ENCODE data around the gene RANBP10.
"Not testable (repeated sequence)": the region's sequence is repeated elsewhere in the genome, so short reads cannot be mapped to it uniquely, and the experiment has no call there.

RANBP10 gene

GRCh38 chr16:67703626-67704025 is 102.7 kb downstream of the RANBP10 start:
- Histone ChIP-seq H3K4me2 (ENCODE audit: low read length) (no peak overlapping the region), H3K9ac (ENCODE audit: low read depth, low read length) (no peak overlapping the region), H3K36me3 (ENCODE audit: insufficient read depth, low read length) (no peaks in the 10 kb centered on the region), H3K4me3 (ENCODE audit: low read length) (no peak overlapping the region), H3K27me3 (ENCODE audit: control insufficient read depth, insufficient read depth, low read length) (no peaks in the 10 kb centered on the region), H3K4me1 (ENCODE audit: control insufficient read depth, insufficient read depth, low read length) (peaks cover 6% of the 10 kb centered on the region), H3K9me3 (replicated peaks; ENCODE audit: low read length) (no peaks in the 10 kb centered on the region)

GRCh38 chr16:67702130-67702529 is 104.2 kb downstream of the RANBP10 start:
- Histone ChIP-seq H3K27me3 (ENCODE audit: control insufficient read depth, insufficient read depth, low read length) (no peaks in the 10 kb centered on the region), H3K4me3 (ENCODE audit: low read length) (no peak overlapping the region), H3K4me2 (ENCODE audit: low read length) (no peak overlapping the region), H3K9me3 (replicated peaks; ENCODE audit: low read length) (no peaks in the 10 kb centered on the region), H3K36me3 (ENCODE audit: insufficient read depth, low read length) (peaks cover 5% of the 10 kb centered on the region), H3K9ac (ENCODE audit: low read depth, low read length) (no peak overlapping the region), H3K4me1 (ENCODE audit: control insufficient read depth, insufficient read depth, low read length) (no peaks in the 10 kb centered on the region)

GRCh38 chr16:67701420-67701819 is 104.9 kb downstream of the RANBP10 start:
- peaks cover 5% of the 10 kb centered on the region for H3K36me3 ChIP-seq (ENCODE audit: insufficient read depth, low read length)
- H3K4me1 ChIP-seq (ENCODE audit: control insufficient read depth, insufficient read depth, low read length) = no peaks in the 10 kb centered on the region
- no peaks in the 10 kb centered on the region for H3K27me3 ChIP-seq (ENCODE audit: control insufficient read depth, insufficient read depth, low read length)
- H3K4me2 ChIP-seq (ENCODE audit: low read length) = no peak overlapping the region
- H3K4me3 ChIP-seq (ENCODE audit: low read length) = no peak overlapping the region
- no peaks in the 10 kb centered on the region for H3K9me3 ChIP-seq (replicated peaks; ENCODE audit: low read length)
- no peak overlapping the region for H3K9ac ChIP-seq (ENCODE audit: low read depth, low read length)

GRCh38 chr16:67699265-67699664 is 107.1 kb downstream of the RANBP10 start:
- no peak overlapping the region for H3K9ac ChIP-seq (ENCODE audit: low read depth, low read length)
- no peaks in the 10 kb centered on the region for H3K27me3 ChIP-seq (ENCODE audit: control insufficient read depth, insufficient read depth, low read length)
- no peaks in the 10 kb centered on the region for H3K9me3 ChIP-seq (replicated peaks; ENCODE audit: low read length)
- H3K36me3 ChIP-seq (ENCODE audit: insufficient read depth, low read length) = peaks cover 5% of the 10 kb centered on the region
- no peak overlapping the region for H3K4me3 ChIP-seq (ENCODE audit: low read length)
- no peaks in the 10 kb centered on the region for H3K4me1 ChIP-seq (ENCODE audit: control insufficient read depth, insufficient read depth, low read length)
- no peak overlapping the region for H3K4me2 ChIP-seq (ENCODE audit: low read length)

GRCh38 chr16:67697422-67698185 is 108.8 kb downstream of the RANBP10 start:
- Histone ChIP-seq H3K9ac (ENCODE audit: low read depth, low read length) (no peak overlapping the region), H3K27me3 (ENCODE audit: control insufficient read depth, insufficient read depth, low read length) (no peaks in the 10 kb centered on the region), H3K4me1 (ENCODE audit: control insufficient read depth, insufficient read depth, low read length) (no peaks in the 10 kb centered on the region), H3K9me3 (replicated peaks; ENCODE audit: low read length) (no peaks in the 10 kb centered on the region), H3K4me3 (ENCODE audit: low read length) (no peak overlapping the region), H3K4me2 (ENCODE audit: low read length) (no peak overlapping the region), H3K36me3 (ENCODE audit: insufficient read depth, low read length) (peaks cover 5% of the 10 kb centered on the region)

- peaks cover 5% of the 10 kb centered on the region for H3K36me3 ChIP-seq (ENCODE audit: insufficient read depth, low read length)
- no peaks in the 10 kb centered on the region for H3K27me3 ChIP-seq (ENCODE audit: control insufficient read depth, insufficient read depth, low read length)
- no peak overlapping the region for H3K9ac ChIP-seq (ENCODE audit: low read depth, low read length)
- no peak overlapping the region for H3K4me3 ChIP-seq (ENCODE audit: low read length)
- no peaks in the 10 kb centered on the region for H3K4me1 ChIP-seq (ENCODE audit: control insufficient read depth, insufficient read depth, low read length)
- no peaks in the 10 kb centered on the region for H3K9me3 ChIP-seq (replicated peaks; ENCODE audit: low read length)
- no peak overlapping the region for H3K4me2 ChIP-seq (ENCODE audit: low read length)
Measured at GRCh38 chr16:67694611-67695010, 111.7 kb downstream of the RANBP10 start.

- not testable (repeated sequence) for H3K9me3 ChIP-seq (replicated peaks; ENCODE audit: low read length); H3K27me3 ChIP-seq (ENCODE audit: control insufficient read depth, insufficient read depth, low read length); H3K4me3 ChIP-seq (ENCODE audit: low read length); H3K36me3 ChIP-seq (ENCODE audit: insufficient read depth, low read length); H3K9ac ChIP-seq (ENCODE audit: low read depth, low read length); H3K4me2 ChIP-seq (ENCODE audit: low read length); H3K4me1 ChIP-seq (ENCODE audit: control insufficient read depth, insufficient read depth, low read length)
Measured at GRCh38 chr16:67693517-67694285, 112.7 kb downstream of the RANBP10 start.

GRCh38 chr16:67685388-67686112 is 120.8 kb downstream of the RANBP10 start:
- Histone ChIP-seq H3K4me1 (ENCODE audit: control insufficient read depth, insufficient read depth, low read length) (no peaks in the 10 kb centered on the region), H3K4me2 (ENCODE audit: low read length) (no peak overlapping the region), H3K36me3 (ENCODE audit: insufficient read depth, low read length) (peaks cover 21% of the 10 kb centered on the region), H3K9me3 (replicated peaks; ENCODE audit: low read length) (no peaks in the 10 kb centered on the region), H3K9ac (ENCODE audit: low read depth, low read length) (no peak overlapping the region), H3K27me3 (ENCODE audit: control insufficient read depth, insufficient read depth, low read length) (no peaks in the 10 kb centered on the region), H3K4me3 (ENCODE audit: low read length) (no peak overlapping the region)

- no peaks in the 10 kb centered on the region for H3K9me3 ChIP-seq (replicated peaks; ENCODE audit: low read length)
- no peak overlapping the region for H3K9ac ChIP-seq (ENCODE audit: low read depth, low read length)
- H3K4me1 ChIP-seq (ENCODE audit: control insufficient read depth, insufficient read depth, low read length) = no peaks in the 10 kb centered on the region
- no peak overlapping the region for H3K4me2 ChIP-seq (ENCODE audit: low read length)
- no peaks in the 10 kb centered on the region for H3K27me3 ChIP-seq (ENCODE audit: control insufficient read depth, insufficient read depth, low read length)
- no peak overlapping the region for H3K4me3 ChIP-seq (ENCODE audit: low read length)
- peaks cover 21% of the 10 kb centered on the region for H3K36me3 ChIP-seq (ENCODE audit: insufficient read depth, low read length)
Measured at GRCh38 chr16:67683767-67684166, 122.6 kb downstream of the RANBP10 start.

GRCh38 chr16:67679935-67680897 is 126.1 kb downstream of the RANBP10 start:
- no peak overlapping the region for H3K4me3 ChIP-seq (ENCODE audit: low read length)
- no peaks in the 10 kb centered on the region for H3K4me1 ChIP-seq (ENCODE audit: control insufficient read depth, insufficient read depth, low read length)
- H3K36me3 ChIP-seq (ENCODE audit: insufficient read depth, low read length) = peaks cover 21% of the 10 kb centered on the region
- H3K9ac ChIP-seq (ENCODE audit: low read depth, low read length) = no peak overlapping the region
- no peak overlapping the region for H3K4me2 ChIP-seq (ENCODE audit: low read length)
- no peaks in the 10 kb centered on the region for H3K27me3 ChIP-seq (ENCODE audit: control insufficient read depth, insufficient read depth, low read length)
- H3K9me3 ChIP-seq (replicated peaks; ENCODE audit: low read length) = no peaks in the 10 kb centered on the region
